T-helper 2 cell treated with Interferon-gamma antibody and Interleukin-4, amounts not matched to agents 5 μg/mL and 100 μg/mL, for 36 hours (primary cell): ENCODE results near the gene PLEKHM1.
"Not testable (repeated sequence)": the region's sequence is repeated elsewhere in the genome, so short reads cannot be mapped to it uniquely, and the experiment has no call there.

Experiments
- DNase-seq: peaks from one replicate; pipeline ENCODE4 v3.0.0; 2021; ENCODE audit warnings: low spot score
- H3K27ac Mint-ChIP-seq: one replicate; pipeline ENCODE4 v1.8.0; 2021; ENCODE audit warnings: mild to moderate bottlenecking, mixed read lengths
- H3K27me3 Mint-ChIP-seq: one replicate; pipeline ENCODE4 v1.8.0; 2021; ENCODE audit warnings: low read depth, mixed read lengths
- H3K36me3 Mint-ChIP-seq: one replicate; pipeline ENCODE4 v1.8.0; 2021; ENCODE audit warnings: low read depth, mixed read lengths
- H3K4me1 Mint-ChIP-seq: one replicate; pipeline ENCODE4 v1.8.0; 2021; ENCODE audit warnings: low read depth, mixed read lengths
- H3K4me3 Mint-ChIP-seq: one replicate; pipeline ENCODE4 v1.8.0; 2022; ENCODE audit warnings: mild to moderate bottlenecking, moderate library complexity, mixed read lengths
- H3K9me3 Mint-ChIP-seq: one replicate; pipeline ENCODE4 v1.8.0; 2021; ENCODE audit warnings: mixed read lengths

PLEKHM1 gene

GRCh38 chr17:45451131-45451530, 39.4 kb downstream of the PLEKHM1 start:
- Mint-ChIP-seq H3K36me3 (peaks cover 23% of the 10 kb centered on the region), H3K9me3 (no peaks in the 10 kb centered on the region), H3K4me1 (peaks cover 11% of the 10 kb centered on the region), H3K27ac (no peak overlapping the region), H3K4me3 (no peak overlapping the region), H3K27me3 (no peaks in the 10 kb centered on the region)
- no peak for DNase-seq

- Mint-ChIP-seq H3K36me3 (peaks cover 28% of the 10 kb centered on the region), H3K4me1 (peaks cover 20% of the 10 kb centered on the region)
- H3K9me3 Mint-ChIP-seq, DNase-seq, H3K27me3 Mint-ChIP-seq, H3K27ac Mint-ChIP-seq, H3K4me3 Mint-ChIP-seq: not testable (repeated sequence)
Measured at GRCh38 chr17:45449708-45450329, 40.7 kb downstream of the PLEKHM1 start.

GRCh38 chr17:45449260-45449659, 41.3 kb downstream of the PLEKHM1 start:
- not testable (repeated sequence) for H3K4me3 Mint-ChIP-seq, H3K27me3 Mint-ChIP-seq, H3K9me3 Mint-ChIP-seq, DNase-seq, H3K27ac Mint-ChIP-seq
- Mint-ChIP-seq H3K36me3 (peaks cover 25% of the 10 kb centered on the region), H3K4me1 (peaks cover 20% of the 10 kb centered on the region)

- not testable (repeated sequence) for H3K27ac Mint-ChIP-seq, DNase-seq, H3K4me3 Mint-ChIP-seq, H3K27me3 Mint-ChIP-seq, H3K9me3 Mint-ChIP-seq
- Mint-ChIP-seq H3K4me1 (peaks cover 20% of the 10 kb centered on the region), H3K36me3 (peaks cover 25% of the 10 kb centered on the region)
Measured at GRCh38 chr17:45448483-45448882, 42.0 kb downstream of the PLEKHM1 start.

- H3K4me1 Mint-ChIP-seq: peaks cover 20% of the 10 kb centered on the region
- not testable (repeated sequence) for H3K27me3 Mint-ChIP-seq, DNase-seq, H3K9me3 Mint-ChIP-seq, H3K4me3 Mint-ChIP-seq, H3K27ac Mint-ChIP-seq
- peaks cover 25% of the 10 kb centered on the region for H3K36me3 Mint-ChIP-seq
Measured at GRCh38 chr17:45448066-45448465, 42.5 kb downstream of the PLEKHM1 start.

- peaks cover 23% of the 10 kb centered on the region for H3K36me3 Mint-ChIP-seq
- not testable (repeated sequence) for H3K27ac Mint-ChIP-seq, H3K27me3 Mint-ChIP-seq, H3K4me3 Mint-ChIP-seq, DNase-seq, H3K9me3 Mint-ChIP-seq
- peaks cover 20% of the 10 kb centered on the region for H3K4me1 Mint-ChIP-seq
Measured at GRCh38 chr17:45447650-45448049, 42.9 kb downstream of the PLEKHM1 start.

- H3K9me3 Mint-ChIP-seq, DNase-seq, H3K4me3 Mint-ChIP-seq, H3K27me3 Mint-ChIP-seq, H3K27ac Mint-ChIP-seq: not testable (repeated sequence)
- Mint-ChIP-seq H3K36me3 (peaks cover 23% of the 10 kb centered on the region), H3K4me1 (peaks cover 20% of the 10 kb centered on the region)
Measured at GRCh38 chr17:45446872-45447625, 43.5 kb downstream of the PLEKHM1 start.

- not testable (repeated sequence) for H3K9me3 Mint-ChIP-seq, H3K27me3 Mint-ChIP-seq
- Mint-ChIP-seq H3K36me3 (peaks cover 23% of the 10 kb centered on the region), H3K4me1 (peaks cover 20% of the 10 kb centered on the region), H3K27ac (peak overlapping the region; percentile 72), H3K4me3 (peak overlapping the region; percentile 70)
- DNase-seq: peak; percentile 56
Measured at GRCh38 chr17:45445901-45446743, 44.4 kb downstream of the PLEKHM1 start.

- H3K27ac Mint-ChIP-seq, DNase-seq, H3K27me3 Mint-ChIP-seq, H3K4me3 Mint-ChIP-seq, H3K9me3 Mint-ChIP-seq: not testable (repeated sequence)
- Mint-ChIP-seq H3K36me3 (peaks cover 21% of the 10 kb centered on the region), H3K4me1 (peaks cover 26% of the 10 kb centered on the region)
Measured at GRCh38 chr17:45444856-45445820, 45.4 kb downstream of the PLEKHM1 start.

- peaks cover 13% of the 10 kb centered on the region for H3K36me3 Mint-ChIP-seq
- not testable (repeated sequence) for DNase-seq, H3K9me3 Mint-ChIP-seq, H3K27ac Mint-ChIP-seq, H3K4me3 Mint-ChIP-seq, H3K27me3 Mint-ChIP-seq
- peaks cover 28% of the 10 kb centered on the region for H3K4me1 Mint-ChIP-seq
Measured at GRCh38 chr17:45444301-45444700, 46.2 kb downstream of the PLEKHM1 start.

- not testable (repeated sequence) for H3K9me3 Mint-ChIP-seq, H3K36me3 Mint-ChIP-seq, DNase-seq, H3K27me3 Mint-ChIP-seq, H3K27ac Mint-ChIP-seq, H3K4me3 Mint-ChIP-seq
- peaks cover 28% of the 10 kb centered on the region for H3K4me1 Mint-ChIP-seq
Measured at GRCh38 chr17:45443371-45444260, 46.9 kb downstream of the PLEKHM1 start.

GRCh38 chr17:45441526-45442310, 48.8 kb downstream of the PLEKHM1 start:
- Mint-ChIP-seq H3K27ac (no peak overlapping the region), H3K4me1 (peaks cover 20% of the 10 kb centered on the region), H3K4me3 (no peak overlapping the region)

More at GRCh38 chr17:45441526-45442310, 48.8 kb downstream of the PLEKHM1 start:
- DNase-seq: no peak
- Mint-ChIP-seq H3K27me3 (no peaks in the 10 kb centered on the region), H3K9me3 (no peaks in the 10 kb centered on the region), H3K36me3 (peaks cover 15% of the 10 kb centered on the region)
